ENCODE data around the gene SEBOX.

The SEBOX gene

DNA sequence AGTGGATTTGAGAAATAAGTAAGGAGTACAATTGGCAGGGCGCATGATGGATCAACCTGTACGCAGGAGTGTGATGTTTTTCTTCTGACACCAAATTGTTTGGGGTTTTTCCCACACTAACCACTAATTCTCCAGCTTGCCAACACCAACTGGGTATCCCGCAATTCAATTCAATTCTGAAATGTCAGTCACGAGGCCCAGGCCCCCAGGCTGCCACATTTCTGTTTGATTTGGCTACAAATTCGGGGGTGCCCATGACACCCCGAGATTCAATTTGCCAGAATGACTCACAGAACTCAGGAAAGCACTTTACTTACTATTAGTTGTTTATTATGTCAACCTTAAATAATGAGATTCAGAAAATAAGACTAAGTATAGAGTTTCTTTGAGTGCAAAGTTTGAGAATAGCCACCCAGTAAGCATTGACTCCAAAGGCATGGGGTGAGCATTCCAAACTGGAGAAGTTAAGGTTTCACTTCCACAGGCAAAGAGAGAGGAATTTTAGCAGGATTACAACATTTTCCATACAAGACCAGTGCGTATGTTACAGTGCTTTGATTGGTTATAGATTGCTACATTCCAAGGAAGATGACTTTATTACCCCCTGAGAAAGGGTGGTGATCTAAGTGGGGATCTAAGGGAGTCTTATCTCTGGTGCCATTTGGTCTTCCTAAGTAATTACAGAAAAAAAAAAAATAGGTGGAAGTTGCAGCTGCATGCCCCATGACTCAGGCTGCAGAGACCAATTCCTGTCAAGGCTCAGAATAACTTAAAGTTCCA is 29.5 kb upstream of the SEBOX start:
- no peak for DNase-seq (ENCODE audit: low read depth in 2 of 2)

GRCh38 chr17:28392491-28392890 is 27.5 kb upstream of the SEBOX start:
- DNase-seq (ENCODE audit: low read depth in 2 of 2): no peak

DNA sequence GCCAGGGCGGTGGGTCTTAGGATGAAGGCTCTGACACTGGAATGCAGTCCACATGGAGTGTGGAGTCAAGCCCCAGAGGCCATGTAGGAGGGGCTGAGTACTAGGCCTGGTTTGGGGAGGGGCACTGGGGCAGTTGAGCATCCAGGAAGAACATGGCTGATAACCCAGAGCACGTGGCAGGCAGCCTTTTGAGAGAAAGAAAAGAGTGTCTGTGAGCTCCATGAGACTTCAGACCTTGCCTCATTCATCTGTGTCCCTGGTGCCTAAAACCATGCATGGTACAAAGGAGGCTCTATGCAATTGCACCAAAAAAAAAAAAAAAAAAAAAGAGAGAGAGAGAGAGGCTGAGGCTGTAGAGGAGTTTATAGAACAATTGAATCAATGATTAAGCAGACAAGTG is 26.4 kb upstream of the SEBOX start:
- no peak for DNase-seq (ENCODE audit: low read depth in 2 of 2)

DNA sequence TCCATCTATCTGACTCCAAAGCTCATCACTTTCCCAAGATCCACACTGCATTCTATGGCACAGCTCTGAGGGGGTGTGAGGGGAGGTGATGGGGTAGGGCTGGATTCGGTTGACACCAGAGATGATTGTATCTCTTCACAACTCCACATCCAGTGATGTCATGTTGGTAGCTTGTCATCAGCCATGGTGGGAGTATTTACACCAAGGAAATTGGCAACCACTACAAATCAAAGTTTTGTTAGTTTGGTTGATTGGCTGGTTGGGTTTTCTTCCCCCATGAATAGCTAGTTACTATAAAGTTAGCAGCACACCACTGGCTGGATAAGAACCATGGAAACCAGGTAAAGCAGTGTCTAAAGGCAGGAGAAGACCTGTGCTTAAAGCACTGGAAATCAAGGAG is 26.0 kb upstream of the SEBOX start:
- no peak for DNase-seq (ENCODE audit: low read depth in 2 of 2)

- DNase-seq (ENCODE audit: low read depth in 2 of 2): no peak
Measured at GRCh38 chr17:28390563-28390962, 25.6 kb upstream of the SEBOX start.

DNA sequence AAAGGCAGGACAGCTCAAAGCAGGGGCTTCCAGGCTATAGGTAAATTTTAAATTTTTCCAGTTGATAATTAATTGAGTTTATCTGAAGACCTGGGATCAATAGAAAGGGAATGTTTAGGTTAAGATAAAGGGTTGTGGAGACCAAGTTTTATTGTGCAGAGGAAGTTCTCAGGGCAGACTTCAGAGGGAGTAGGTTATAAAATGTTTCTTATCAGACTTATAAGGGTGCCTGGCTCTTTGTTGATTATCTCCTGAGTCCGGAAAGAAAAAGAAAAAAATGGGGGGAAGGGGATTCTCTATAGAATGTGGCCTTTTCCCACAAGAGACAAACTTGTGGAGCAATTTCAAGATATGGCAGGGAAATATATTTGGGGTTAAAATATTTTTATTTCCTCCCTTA is 25.1 kb upstream of the SEBOX start:
- no peak for DNase-seq (ENCODE audit: low read depth in 2 of 2)

DNA sequence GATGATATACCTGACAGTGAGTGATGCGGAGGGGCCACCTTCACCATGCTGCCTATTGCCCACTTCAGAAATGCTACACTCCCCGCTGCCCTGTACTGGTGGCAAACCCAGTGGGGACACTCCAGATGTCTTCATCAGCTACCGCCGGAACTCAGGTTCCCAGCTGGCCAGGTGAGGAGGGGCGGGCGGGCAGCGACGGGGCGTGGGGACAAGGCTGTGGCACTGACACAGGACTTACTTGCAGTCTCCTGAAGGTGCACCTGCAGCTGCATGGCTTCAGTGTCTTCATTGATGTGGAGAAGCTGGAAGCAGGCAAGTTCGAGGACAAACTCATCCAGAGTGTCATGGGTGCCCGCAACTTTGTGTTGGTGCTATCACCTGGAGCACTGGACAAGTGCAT is 23.1 kb upstream of the SEBOX start:
- no peak for DNase-seq (ENCODE audit: low read depth in 2 of 2)

GRCh38 chr17:28386391-28386790 is 21.4 kb upstream of the SEBOX start:
- no peak for DNase-seq (ENCODE audit: low read depth in 2 of 2)

DNA sequence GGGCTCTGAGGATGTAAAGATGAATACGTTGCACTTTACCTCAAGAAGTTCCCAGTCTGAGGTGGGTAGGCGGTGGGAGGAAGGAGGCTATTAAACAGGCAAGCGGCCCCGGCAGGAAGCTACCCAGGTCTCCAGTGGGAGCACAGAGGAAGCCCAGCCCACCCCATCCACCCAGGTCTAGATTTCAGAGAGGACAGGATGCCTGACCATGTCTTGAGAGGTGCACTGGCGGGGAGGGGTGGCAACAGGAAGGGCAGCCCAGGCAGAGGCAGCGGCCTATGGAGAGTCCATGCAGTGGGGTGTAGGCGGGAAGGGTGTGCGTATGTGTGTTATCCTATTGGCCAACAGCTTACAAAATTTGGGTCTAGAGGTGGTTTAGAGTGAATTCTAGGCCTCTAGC is 20.4 kb upstream of the SEBOX start:
- DNase-seq (ENCODE audit: low read depth in 2 of 2): no peak

DNA sequence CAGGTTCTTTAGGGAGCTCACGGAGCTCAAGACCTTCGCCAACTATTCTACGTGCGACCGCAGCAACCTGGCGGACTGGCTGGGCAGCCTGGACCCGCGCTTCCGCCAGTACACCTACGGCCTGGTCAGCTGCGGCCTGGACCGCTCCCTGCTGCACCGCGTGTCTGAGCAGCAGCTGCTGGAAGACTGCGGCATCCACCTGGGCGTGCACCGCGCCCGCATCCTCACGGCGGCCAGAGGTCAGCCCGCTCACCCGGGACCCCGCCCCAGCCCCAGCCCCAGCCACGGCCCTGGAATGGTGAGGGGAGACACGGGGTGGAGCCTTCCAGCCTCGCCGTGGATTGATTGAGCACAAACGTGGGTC is 20.0 kb upstream of the SEBOX start:
- no peak for DNase-seq (ENCODE audit: low read depth in 2 of 2)

- no peak for DNase-seq (ENCODE audit: low read depth in 2 of 2)
Measured at GRCh38 chr17:28384281-28385036, 19.5 kb upstream of the SEBOX start.

GRCh38 chr17:28381141-28381825 is 16.3 kb upstream of the SEBOX start:
- DNase-seq (ENCODE audit: low read depth in 2 of 2): no peak

DNA sequence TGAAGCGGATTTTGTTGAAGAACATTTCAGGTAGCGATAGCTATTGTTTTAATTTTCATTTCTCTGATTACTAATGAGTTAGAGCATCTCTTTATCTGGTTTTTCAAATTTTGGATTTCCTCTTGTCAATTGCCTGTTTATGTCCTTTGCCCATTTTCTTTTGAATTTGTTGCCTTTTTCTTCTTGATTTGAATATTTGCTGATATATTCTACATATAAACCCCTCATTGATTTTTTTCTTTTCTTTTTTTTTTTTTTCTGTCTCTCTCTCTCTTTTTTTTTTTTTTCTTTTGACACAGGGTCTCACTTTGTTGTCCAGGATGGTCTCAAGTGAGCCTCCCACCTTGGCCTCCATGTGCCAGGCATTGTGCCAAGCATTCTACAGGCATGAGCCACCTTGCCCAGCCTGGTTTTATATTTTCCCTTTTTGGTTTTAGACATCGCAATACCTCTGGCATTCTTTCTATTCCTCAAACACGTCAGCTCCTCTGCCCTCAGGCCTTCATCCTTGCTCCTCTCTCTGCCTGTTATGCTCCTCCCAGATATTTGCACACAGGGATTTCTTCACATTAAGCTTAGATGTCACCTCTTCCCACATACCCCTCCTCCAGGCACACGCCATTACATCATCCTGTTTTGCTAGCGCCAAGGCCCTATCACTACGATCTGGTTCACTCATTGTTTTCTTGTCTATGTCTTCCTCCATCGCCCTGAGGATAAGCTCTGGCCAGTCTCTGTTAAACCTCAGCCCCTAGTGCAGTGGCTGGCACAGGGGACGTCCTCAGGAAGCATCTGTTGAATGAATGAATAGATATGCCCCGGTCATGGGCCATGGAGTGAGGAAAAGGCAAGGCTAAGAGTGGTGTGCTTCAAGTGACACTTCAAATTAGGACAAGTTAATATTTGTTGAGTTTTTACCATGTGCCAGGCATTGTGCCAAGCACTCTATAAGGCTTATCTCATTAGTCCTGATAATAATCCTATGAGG is 15.1 kb upstream of the SEBOX start:
- no peak for DNase-seq (ENCODE audit: low read depth in 2 of 2)

- no peak for DNase-seq (ENCODE audit: low read depth in 2 of 2)
Measured at GRCh38 chr17:28372945-28373274, 7.9 kb upstream of the SEBOX start.

DNA sequence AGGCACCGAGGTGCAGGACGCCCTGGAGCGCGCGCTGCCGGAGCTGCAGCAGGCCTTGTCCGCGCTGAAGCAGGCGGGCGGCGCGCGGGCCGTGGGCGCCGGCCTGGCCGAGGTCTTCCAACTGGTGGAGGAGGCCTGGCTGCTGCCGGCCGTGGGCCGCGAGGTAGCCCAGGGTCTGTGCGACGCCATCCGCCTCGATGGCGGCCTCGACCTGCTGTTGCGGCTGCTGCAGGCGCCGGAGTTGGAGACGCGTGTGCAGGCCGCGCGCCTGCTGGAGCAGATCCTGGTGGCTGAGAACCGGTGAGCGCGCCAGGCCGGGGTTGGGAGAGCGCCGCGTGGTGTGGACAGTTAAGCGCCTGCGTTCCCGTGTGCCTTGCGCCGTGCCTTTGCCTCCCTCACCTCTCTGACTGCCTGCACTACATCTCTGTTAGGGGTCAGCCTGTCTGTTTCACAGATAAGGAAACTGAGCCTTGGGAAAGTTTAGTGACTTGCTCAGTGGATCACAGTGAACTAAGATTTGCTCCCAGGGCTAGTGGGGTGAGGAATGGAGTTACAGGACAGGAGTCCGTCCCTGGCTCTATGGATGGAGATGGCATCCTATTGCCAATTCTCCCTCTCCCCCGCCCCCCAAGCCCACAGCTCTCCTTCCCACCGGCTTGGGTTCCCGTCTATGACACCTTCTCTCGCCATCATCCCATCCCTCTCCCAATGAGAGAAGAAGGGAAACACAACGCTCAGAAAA is 7.4 kb upstream of the SEBOX start:
- DNase-seq (ENCODE audit: low read depth in 2 of 2): no peak

- DNase-seq (ENCODE audit: low read depth in 2 of 2): peak; percentile 79
Measured at GRCh38 chr17:28371245-28372202, 6.5 kb upstream of the SEBOX start, which contains the start of gene SARM1. Gene SARM1 (plus strand): TSS chr17:28371694. CDS start chr17:28372033, 339 bp downstream.

DNA sequence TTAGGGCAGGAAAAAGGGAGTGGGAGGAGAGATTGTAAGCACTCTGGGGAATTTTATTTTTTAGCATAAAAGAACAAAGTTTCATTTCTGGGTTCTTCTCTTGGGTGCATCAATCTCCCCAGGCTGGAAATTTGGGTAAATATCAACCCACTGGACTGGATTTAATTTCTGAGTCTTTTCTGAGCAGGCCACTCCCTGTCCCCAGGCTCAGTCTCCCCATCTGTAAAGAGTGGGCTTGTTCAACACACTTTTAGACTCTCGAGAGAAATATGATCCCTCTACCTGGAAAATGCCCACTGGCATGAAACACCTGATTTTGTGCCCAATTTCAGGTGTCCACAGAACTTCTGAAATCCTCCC is 5.7 kb upstream of the SEBOX start:
- no peak for DNase-seq (ENCODE audit: low read depth in 2 of 2)

DNA sequence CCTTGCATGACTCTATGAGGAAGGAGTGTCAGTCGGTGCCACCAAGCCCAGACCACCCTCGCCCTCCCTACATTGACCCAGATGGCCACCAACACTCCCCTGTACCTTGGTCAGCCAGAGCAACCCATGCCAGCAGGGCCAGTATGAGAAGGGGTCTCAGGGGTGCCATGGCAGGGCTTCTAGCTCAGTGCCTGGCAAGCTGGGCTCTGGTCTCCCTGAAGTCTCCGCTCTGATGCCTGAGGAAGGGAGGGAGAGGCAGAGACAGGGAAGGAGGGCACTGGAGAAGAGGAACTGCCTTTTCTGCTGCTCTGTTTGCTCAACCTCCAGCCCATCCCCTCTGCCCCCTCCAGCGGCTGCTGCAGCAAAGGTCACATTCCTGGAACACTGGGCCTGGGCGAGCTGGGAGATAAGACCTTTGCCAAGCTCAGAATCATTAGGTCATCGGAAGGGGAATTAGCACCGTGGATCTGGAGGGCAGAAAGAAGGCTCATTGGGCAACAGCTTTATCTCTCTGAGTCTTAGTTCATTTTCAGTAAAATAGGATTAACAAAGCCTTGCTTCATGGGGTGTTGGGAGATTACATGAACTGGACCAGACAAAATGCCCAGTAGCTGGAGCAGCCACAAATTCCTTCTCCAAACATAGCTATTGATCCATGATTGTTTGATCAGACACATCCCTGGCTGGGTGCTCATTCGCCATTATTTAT is 5.2 kb upstream of the SEBOX start, which contains the start of gene VTN:
Gene VTN, minus strand, starts transcription at position 273 of the 709 bp plus-strand sequence. Its CDS starts 104 bp downstream, at position 169.
- DNase-seq (ENCODE audit: low read depth in 2 of 2): no peak

DNA sequence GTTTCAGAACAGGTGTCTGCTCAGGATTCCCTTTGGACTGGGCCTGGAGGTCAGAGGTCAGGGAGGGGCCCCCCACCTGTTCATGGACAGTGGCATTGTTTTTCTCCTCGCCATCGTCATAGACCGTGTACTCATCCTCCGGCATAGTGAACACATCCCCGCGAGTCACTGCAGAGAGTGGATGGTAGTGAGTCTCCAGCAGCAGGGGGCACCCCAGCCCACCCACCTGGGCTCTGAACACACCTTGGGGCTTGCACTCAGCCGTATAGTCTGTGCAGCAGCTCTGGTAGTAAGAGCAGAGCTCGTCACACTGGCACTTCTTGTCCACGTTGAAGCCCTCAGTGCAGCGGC is 4.7 kb upstream of the SEBOX start:
- DNase-seq (ENCODE audit: low read depth in 2 of 2): no peak
